ENCODE data around the gene TIAM2.

The TIAM2 gene

DNA sequence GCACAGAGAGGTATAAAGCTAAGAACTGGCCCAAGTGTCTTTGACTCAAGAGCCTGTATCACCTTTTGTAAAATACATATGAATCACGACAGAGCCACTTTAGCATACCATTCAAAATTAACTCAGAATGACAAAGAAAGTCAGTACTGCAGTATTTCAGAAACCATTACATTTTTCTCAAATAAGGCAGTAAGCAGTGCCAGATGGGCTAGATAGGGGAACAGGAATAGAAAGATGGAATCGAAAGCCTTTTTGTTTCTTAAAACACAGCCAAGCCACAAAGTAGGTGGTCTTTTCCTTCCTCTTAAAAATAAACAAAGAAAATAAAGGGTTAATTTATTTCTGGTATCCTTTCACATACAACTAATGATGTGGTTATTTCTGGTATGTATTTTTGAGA is 279.0 kb downstream of the TIAM2 start:
- no peak overlapping the region for H3K9ac ChIP-seq (ENCODE audit: low read depth, low read length)
- ATAC-seq (ENCODE audit: insufficient read depth, low read depth) (no peak), DNase-seq (no peak)
- H4K20me1 ChIP-seq (ENCODE audit: insufficient read depth, low read length): peaks cover 5% of the 10 kb centered on the region; the same call in 1 of the 2 replicates
- H2AFZ ChIP-seq (ENCODE audit: low read depth, low read length): no peak overlapping the region
- no peak overlapping the region for H3K4me3 ChIP-seq (ENCODE audit: low read depth in 1 of 2, low read length in 2 of 2)
- H3K36me3 ChIP-seq (ENCODE audit: insufficient read depth, low read length): peaks cover 60% of the 10 kb centered on the region
- H3K4me1 ChIP-seq (ENCODE audit: insufficient read depth, low read length): no peaks in the 10 kb centered on the region
- H3K4me2 ChIP-seq (ENCODE audit: insufficient read depth, low read length): no peak overlapping the region
- no peak overlapping the region for H3K27ac ChIP-seq (ENCODE audit: low read length)
- TF ChIP-seq, protein P1, sequence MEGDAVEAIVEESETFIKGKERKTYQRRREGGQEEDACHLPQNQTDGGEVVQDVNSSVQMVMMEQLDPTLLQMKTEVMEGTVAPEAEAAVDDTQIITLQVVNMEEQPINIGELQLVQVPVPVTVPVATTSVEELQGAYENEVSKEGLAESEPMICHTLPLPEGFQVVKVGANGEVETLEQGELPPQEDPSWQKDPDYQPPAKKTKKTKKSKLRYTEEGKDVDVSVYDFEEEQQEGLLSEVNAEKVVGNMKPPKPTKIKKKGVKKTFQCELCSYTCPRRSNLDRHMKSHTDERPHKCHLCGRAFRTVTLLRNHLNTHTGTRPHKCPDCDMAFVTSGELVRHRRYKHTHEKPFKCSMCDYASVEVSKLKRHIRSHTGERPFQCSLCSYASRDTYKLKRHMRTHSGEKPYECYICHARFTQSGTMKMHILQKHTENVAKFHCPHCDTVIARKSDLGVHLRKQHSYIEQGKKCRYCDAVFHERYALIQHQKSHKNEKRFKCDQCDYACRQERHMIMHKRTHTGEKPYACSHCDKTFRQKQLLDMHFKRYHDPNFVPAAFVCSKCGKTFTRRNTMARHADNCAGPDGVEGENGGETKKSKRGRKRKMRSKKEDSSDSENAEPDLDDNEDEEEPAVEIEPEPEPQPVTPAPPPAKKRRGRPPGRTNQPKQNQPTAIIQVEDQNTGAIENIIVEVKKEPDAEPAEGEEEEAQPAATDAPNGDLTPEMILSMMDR (IDR thresholded peaks at IDR 0.05; ENCODE audit: borderline replicate concordance, extremely low read depth, low read length, poor library complexity, severe bottlenecking): no peak
- no peak for TF ChIP-seq EZH2 (IDR thresholded peaks at IDR 0.05; ENCODE audit: borderline replicate concordance, low read depth, low read length, severe bottlenecking)
- H3K27me3 ChIP-seq (ENCODE audit: insufficient read depth, low read length, poor library complexity): no peaks in the 10 kb centered on the region
- H3K9me3 ChIP-seq (ENCODE audit: insufficient read depth, low read length, severe bottlenecking): no peaks in the 10 kb centered on the region
- H3K79me2 ChIP-seq (ENCODE audit: insufficient read depth, low read length): 0 out of 2 replicates have a peak, but pooled peaks cover 2% of the 10 kb centered on the region

DNA sequence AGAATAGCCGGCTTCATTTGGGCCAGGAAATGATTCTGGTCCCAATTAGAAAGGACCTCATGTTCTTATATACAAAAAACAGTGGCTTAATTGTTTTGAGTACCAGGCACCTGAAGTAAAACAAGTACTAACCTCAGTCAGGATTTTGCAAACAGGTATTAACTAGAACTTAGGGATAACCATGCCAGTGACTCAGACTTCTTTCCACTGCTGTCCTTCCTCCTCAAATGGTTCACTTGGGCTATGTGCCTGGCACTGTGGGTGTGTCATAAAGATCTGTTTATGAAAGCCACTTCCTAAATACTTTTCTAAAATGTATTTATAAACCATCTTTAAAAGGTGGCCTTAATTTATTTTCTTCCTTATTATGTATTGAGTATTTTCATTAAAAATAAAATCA is 279.4 kb downstream of the TIAM2 start:
- H3K9me3 ChIP-seq (ENCODE audit: insufficient read depth, low read length, severe bottlenecking): no peaks in the 10 kb centered on the region
- H3K4me3 ChIP-seq (ENCODE audit: low read depth in 1 of 2, low read length in 2 of 2): no peak overlapping the region
- 0 out of 2 replicates have a peak, but pooled peaks cover 2% of the 10 kb centered on the region for H3K79me2 ChIP-seq (ENCODE audit: insufficient read depth, low read length)
- no peaks in the 10 kb centered on the region for H3K4me1 ChIP-seq (ENCODE audit: insufficient read depth, low read length)
- H3K27me3 ChIP-seq (ENCODE audit: insufficient read depth, low read length, poor library complexity): no peaks in the 10 kb centered on the region
- H3K36me3 ChIP-seq (ENCODE audit: insufficient read depth, low read length): peaks cover 64% of the 10 kb centered on the region
- no peak overlapping the region for H3K9ac ChIP-seq (ENCODE audit: low read depth, low read length)
- ATAC-seq (ENCODE audit: insufficient read depth, low read depth) (no peak), DNase-seq (no peak)
- H3K4me2 ChIP-seq (ENCODE audit: insufficient read depth, low read length): no peak overlapping the region
- peaks cover 8% of the 10 kb centered on the region; the same call in 1 of the 2 replicates for H4K20me1 ChIP-seq (ENCODE audit: insufficient read depth, low read length)
- no peak overlapping the region for H2AFZ ChIP-seq (ENCODE audit: low read depth, low read length)
- TF ChIP-seq, protein P1 (IDR thresholded peaks at IDR 0.05; ENCODE audit: borderline replicate concordance, extremely low read depth, low read length, poor library complexity, severe bottlenecking): no peak
- no peak for TF ChIP-seq EZH2 (IDR thresholded peaks at IDR 0.05; ENCODE audit: borderline replicate concordance, low read depth, low read length, severe bottlenecking)
- H3K27ac ChIP-seq (ENCODE audit: low read length): no peak overlapping the region

DNA sequence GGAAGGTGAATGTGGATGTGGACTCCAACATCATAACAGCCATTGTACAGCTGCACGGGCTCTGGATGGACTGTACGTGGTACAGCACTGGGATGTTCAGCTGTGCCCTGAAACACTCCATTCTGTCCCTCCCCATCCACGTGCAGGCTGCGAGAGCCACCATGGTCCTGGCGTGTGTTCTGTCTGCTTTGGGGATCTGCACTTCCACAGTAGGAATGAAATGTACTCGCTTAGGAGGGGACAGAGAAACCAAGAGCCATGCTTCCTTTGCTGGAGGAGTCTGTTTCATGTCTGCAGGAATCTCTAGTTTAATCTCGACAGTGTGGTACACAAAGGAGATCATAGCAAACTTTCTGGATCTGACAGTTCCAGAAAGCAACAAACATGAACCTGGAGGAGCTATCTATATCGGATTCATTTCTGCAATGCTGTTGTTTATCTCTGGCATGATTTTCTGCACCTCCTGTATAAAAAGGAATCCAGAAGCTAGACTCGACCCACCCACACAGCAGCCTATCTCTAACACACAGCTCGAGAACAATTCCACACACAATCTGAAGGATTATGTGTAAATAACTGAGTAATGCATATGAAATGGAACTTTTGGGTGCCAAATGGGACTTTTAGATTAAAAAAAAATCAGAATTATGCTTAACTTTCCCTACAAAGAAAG is 280.8 kb downstream of the TIAM2 start:
- Histone ChIP-seq H3K27ac (ENCODE audit: low read length) (no peak overlapping the region), H4K20me1 (ENCODE audit: insufficient read depth, low read length) (peaks cover 8% of the 10 kb centered on the region; the same call in 1 of the 2 replicates), H3K36me3 (ENCODE audit: insufficient read depth, low read length) (peaks cover 67% of the 10 kb centered on the region), H3K9ac (ENCODE audit: low read depth, low read length) (no peak overlapping the region), H3K4me1 (ENCODE audit: insufficient read depth, low read length) (no peaks in the 10 kb centered on the region), H3K27me3 (ENCODE audit: insufficient read depth, low read length, poor library complexity) (no peaks in the 10 kb centered on the region), H3K9me3 (ENCODE audit: insufficient read depth, low read length, severe bottlenecking) (no peaks in the 10 kb centered on the region), H3K79me2 (ENCODE audit: insufficient read depth, low read length) (no peaks in the 10 kb centered on the region), H3K4me3 (ENCODE audit: low read depth in 1 of 2, low read length in 2 of 2) (no peak overlapping the region), H2AFZ (ENCODE audit: low read depth, low read length) (no peak overlapping the region), H3K4me2 (ENCODE audit: insufficient read depth, low read length) (no peak overlapping the region)
- no peak for TF ChIP-seq EZH2 (IDR thresholded peaks at IDR 0.05; ENCODE audit: borderline replicate concordance, low read depth, low read length, severe bottlenecking)
- TF ChIP-seq, protein P1 (IDR thresholded peaks at IDR 0.05; ENCODE audit: borderline replicate concordance, extremely low read depth, low read length, poor library complexity, severe bottlenecking): no peak
- DNase-seq: no peak
- ATAC-seq (ENCODE audit: insufficient read depth, low read depth): no peak

All from DND-41 (cell line).